GM12878 (cell line): ENCODE results near the gene PSRC1. TPM values are rescaled to one million over a fixed set of nuclear protein-coding genes. Genes with fewer than 3 reads are reported as not detected.

Experiments used
- ATAC-seq: fragments of 200-7000 bp; cut with Tn5 transposase; 3 replicates; pipeline ENCODE4 v1.9.1; 2020; ENCODE audit warnings: mild to moderate bottlenecking, moderate library complexity
- BruUV-seq: library from RNA; stranded (reverse); fragments of 400-500 nt; replicated peaks from 2 replicates; lab custom pipeline; 2021; lab: Mats Ljungman, UMichigan
- CTCF ChIA-PET: fragments of 300-600 bp; sonication (Branson Sonifier 250); formaldehyde crosslinking; extraction: SDS; loops from one replicate; lab custom pipeline; 2021; ENCODE audit warnings: inconsistent platforms; lab: Yijun Ruan, JAX
- POLR2A ChIA-PET: fragments of 350-600 bp; formaldehyde crosslinking; extraction: SDS; loops from one replicate; lab custom pipeline; 2021; ENCODE audit warnings: inconsistent platforms; lab: Charles Lee
- RAD21 ChIA-PET: fragments of 300-600 bp; sonication (Branson Sonifier 250); formaldehyde crosslinking; loops from one replicate; lab custom pipeline; 2023; ENCODE audit warnings: antibody characterized with exemption; ENCODE audit not compliant: unreplicated experiment; lab: Charles Lee
- SMC1A ChIA-PET: fragments of 300-600 bp; sonication (Branson Sonifier 250); formaldehyde crosslinking; loops from one replicate; lab custom pipeline; 2023; ENCODE audit not compliant: unreplicated experiment, uncharacterized antibody; lab: Charles Lee
- DNase-seq: peaks from one replicate; pipeline ENCODE4 v3.0.0-alpha.2; 2011; ENCODE audit warnings: low read depth, low spot score
- FAIRE-seq: peaks from 3 replicates; lab custom pipeline; 2011; peaks lifted over from hg19 to GRCh38; lab: Jason Lieb, UNC
- H2AFZ ChIP-seq: 2 replicates; pipeline ENCODE4 v1.6.0; 2011; ENCODE audit warnings: low read depth, low read length, control low read depth; ENCODE audit not compliant: control insufficient read depth
- H3K27ac ChIP-seq: 2 replicates; pipeline ENCODE4 v1.5.1; 2011; ENCODE audit warnings: control low read depth; ENCODE audit not compliant: control insufficient read depth, insufficient read depth
- H3K27me3 ChIP-seq, 2 experiments: replicated peaks in 1 of 2; 2 replicates each; pipeline versions ENCODE4 v1.6.0 to v1.6.1; 2011; ENCODE audit warnings: low read length in 1 of 2; ENCODE audit not compliant: control insufficient read depth in 2 of 2, insufficient read depth in 2 of 2
- H3K36me3 ChIP-seq, 2 experiments: 2 replicates each; pipeline ENCODE4 v1.5.1; 2011; ENCODE audit warnings: low read length in 1 of 2; ENCODE audit not compliant: control insufficient read depth in 2 of 2, insufficient read depth in 2 of 2
- H3K4me1 ChIP-seq: 2 replicates; pipeline ENCODE4 v1.6.1; 2011; ENCODE audit warnings: mild to moderate bottlenecking, low read length, moderate library complexity, mixed read lengths; ENCODE audit not compliant: control insufficient read depth, insufficient read depth
- H3K4me2 ChIP-seq: 2 replicates; pipeline ENCODE4 v1.6.0; 2011; ENCODE audit warnings: control low read depth; ENCODE audit not compliant: control insufficient read depth, insufficient read depth
- H3K4me3 ChIP-seq: fragments of 200-600 bp; sonication (generic); 2 replicates; pipeline ENCODE4 v1.5.1; 2016
- H3K79me2 ChIP-seq: 2 replicates; pipeline ENCODE4 v1.6.0; 2011; ENCODE audit warnings: low read length; ENCODE audit not compliant: control insufficient read depth, insufficient read depth
- H3K9ac ChIP-seq: 2 replicates; pipeline ENCODE4 v1.8.0; 2011; ENCODE audit warnings: low read length, control low read depth, mixed read lengths; ENCODE audit not compliant: control insufficient read depth, insufficient read depth
- H3K9me3 ChIP-seq: replicated peaks from 3 replicates; pipeline ENCODE4 v1.5.1; 2011; ENCODE audit warnings: mild to moderate bottlenecking, low read length; ENCODE audit not compliant: control insufficient read depth, insufficient read depth
- H4K20me1 ChIP-seq: 2 replicates; pipeline ENCODE4 v1.6.0; 2011; ENCODE audit not compliant: control insufficient read depth, insufficient read depth
- BMI1 ChIP-seq: fragments of 450-650 bp; IDR thresholded peaks from 2 replicates; pipeline ENCODE4 v1.6.1; 2016; ENCODE audit warnings: mild to moderate bottlenecking, moderate library complexity, borderline replicate concordance
- CHD1 ChIP-seq: IDR thresholded peaks from 2 replicates; pipeline ENCODE4 v1.6.1; 2012; ENCODE audit warnings: low read depth, low read length, improper control_type of control experiment
- CREM ChIP-seq: IDR thresholded peaks from 2 replicates; pipeline ENCODE4 v1.6.1; 2014; ENCODE audit warnings: antibody characterized with exemption, low read depth
- FOXM1 ChIP-seq: IDR thresholded peaks from 2 replicates; pipeline ENCODE4 v1.6.1; 2012; ENCODE audit warnings: low read depth, mild to moderate bottlenecking, inconsistent platforms, low read length, moderate library complexity
- IKZF1 ChIP-seq: fragments of 450-650 bp; conservative IDR thresholded peaks from 2 replicates; pipeline ENCODE4 v1.6.1; 2017; ENCODE audit warnings: antibody characterized with exemption, mild to moderate bottlenecking
- NFYB ChIP-seq: IDR thresholded peaks from 2 replicates; pipeline ENCODE4 v1.6.1; 2011; ENCODE audit warnings: low read depth, mild to moderate bottlenecking, low read length, improper control_type of control experiment, moderate library complexity; ENCODE audit not compliant: insufficient read depth
- NR2C1 ChIP-seq: fragments of 450-650 bp; IDR thresholded peaks from 2 replicates; pipeline ENCODE4 v1.6.1; 2017; ENCODE audit warnings: antibody characterized with exemption, mild to moderate bottlenecking, moderate library complexity
- NR2F1 ChIP-seq: fragments of 450-650 bp; conservative IDR thresholded peaks from 2 replicates; pipeline ENCODE4 v1.6.1; 2017; ENCODE audit warnings: mild to moderate bottlenecking
- POLR2A ChIP-seq: IDR thresholded peaks from 2 replicates; pipeline ENCODE4 v1.6.1; 2011; ENCODE audit warnings: low read depth, mild to moderate bottlenecking, low read length
- RAD51 ChIP-seq: fragments of 450-650 bp; IDR thresholded peaks from 2 replicates; pipeline ENCODE4 v1.6.1; 2016; ENCODE audit warnings: moderate library complexity, mild to moderate bottlenecking, inconsistent platforms
- SMAD5 ChIP-seq: IDR thresholded peaks from 2 replicates; pipeline ENCODE4 v1.6.1; 2016; ENCODE audit warnings: antibody characterized with exemption, low read depth
- SRF ChIP-seq, 2 experiments: IDR thresholded peaks; 2 replicates each; pipeline ENCODE4 v1.6.1; 2011; ENCODE audit warnings: low read depth in 2 of 2, low read length in 2 of 2, mild to moderate bottlenecking in 1 of 2, moderate library complexity in 1 of 2
- STAT3 ChIP-seq: IDR thresholded peaks from 2 replicates; pipeline ENCODE4 v1.6.1; 2011; ENCODE audit warnings: low read depth, low read length, improper control_type of control experiment
- ZNF274 ChIP-seq: IDR thresholded peaks from one replicate; pipeline ENCODE4 v1.8.0; 2011; ENCODE audit not compliant: insufficient read length, insufficient read depth
- ZNF622 ChIP-seq: fragments of 450-650 bp; IDR thresholded peaks from 2 replicates; pipeline ENCODE4 v1.6.1; 2017; ENCODE audit warnings: mild to moderate bottlenecking, inconsistent platforms
- WGBS: methylation state at CpG from one replicate; pipeline ENCODE4 v1.1.6; 2016; ENCODE audit warnings: low lambda C conversion rate; ENCODE audit not compliant: insufficient replicate concordance, insufficient coverage; ENCODE audit errors: missing lambda C conversion rate; 5-methylcytosine and 5-hydroxymethylcytosine counted together
- in situ Hi-C: fragments of 300-500 bp; cut with MboI; formaldehyde crosslinking; loops from 9 replicates; pipeline ENCODE4 v1.14.3; 2018; ENCODE audit warnings: mixed read lengths
- intact Hi-C: fragments of 100-400 bp; cut with micrococcal nuclease; formaldehyde crosslinking; loops from one replicate; pipeline ENCODE4 v1.14.2; 2022; ENCODE audit not compliant: unreplicated experiment
- polyA plus RNA-seq, 11 experiments: library from polyadenylated mRNA; depleted of rRNA in 4 of 11; unstranded in 6 of 11; stranded (reverse) in 5 of 11; fragments of >200 nt; fragmentation: Nextera tagmentation in 4 of 11; fragmentation: Illumina TruSeq in 1 of 11; extraction: Ambion mirVana in 4 of 11; extraction: Trizol in 1 of 11; gene quantifications; 1 replicate in 1 of 11; 2 replicates in 10 of 11; pipeline versions ENCODE4 v1.2.1 to v1.2.3, GENCODE V29; 2011 to 2016; ENCODE audit warnings: inconsistent platforms in 2 of 11, missing spikeins in 2 of 11, low read depth in 1 of 11
- total RNA-seq, 4 experiments: library from RNA; depleted of rRNA in 3 of 4; stranded (reverse); fragments of >200 nt in 3 of 4; fragmentation: Illumina TruSeq in 1 of 4; extraction: Trizol in 1 of 4; gene quantifications; 2 replicates each; pipeline versions ENCODE4 v1.2.1 to v1.2.3, GENCODE V29; 2013 to 2021
- TF ChIP-seq, protein P1 (sequence below): fragments of 450-650 bp; IDR thresholded peaks from 2 replicates; pipeline ENCODE4 v1.6.1; 2017; ENCODE audit warnings: mild to moderate bottlenecking, low read depth, inconsistent platforms; ENCODE audit not compliant: poor library complexity, severe bottlenecking
- TF ChIP-seq, protein P2 (sequence below): fragments of 450-650 bp; formaldehyde crosslinking; IDR thresholded peaks from 2 replicates; pipeline ENCODE4 v1.4.0; 2022; ENCODE audit warnings: mild to moderate bottlenecking, moderate library complexity
- TF ChIP-seq, protein P3 (sequence below): IDR thresholded peaks from 2 replicates; pipeline ENCODE4 v1.6.1; 2012; ENCODE audit warnings: low read length, inconsistent platforms

PSRC1 gene
- total and polyA plus RNA-seq, 10 of the 15 experiments (the other 5 are each of a cell fraction or from before 2014, with no cell fraction given): 1.2 to 11.8 (median 4.9) TPM

DNA sequence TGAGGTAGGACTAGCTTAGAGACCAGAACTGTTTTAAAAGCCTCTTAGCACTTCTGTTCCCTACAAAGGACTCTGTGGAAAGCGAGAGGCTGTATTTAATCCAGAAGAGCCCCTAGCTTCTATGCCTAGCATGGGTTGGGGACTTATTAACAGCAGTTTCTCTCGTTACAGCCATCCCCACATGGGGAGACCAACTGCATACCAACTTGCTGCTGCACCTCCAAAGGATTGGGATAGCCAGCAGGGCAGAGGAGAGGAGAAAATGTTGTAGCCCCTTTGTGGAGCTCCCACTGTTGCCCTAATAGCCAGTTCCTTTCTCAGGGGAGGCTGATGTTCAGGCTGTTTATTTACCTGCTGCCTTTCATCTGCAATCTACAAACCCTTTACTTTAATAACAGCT, 44.6 kb downstream of the PSRC1 start (continued):
- TF ChIP-seq SRF (IDR thresholded peaks at IDR 0.05; ENCODE audit: low read depth in 2 of 2, low read length in 2 of 2) (no peak), STAT3 (no peak), ZNF622 (no peak), NR2F1 (no peak), IKZF1 (no peak)
- TF ChIP-seq, protein P1, sequence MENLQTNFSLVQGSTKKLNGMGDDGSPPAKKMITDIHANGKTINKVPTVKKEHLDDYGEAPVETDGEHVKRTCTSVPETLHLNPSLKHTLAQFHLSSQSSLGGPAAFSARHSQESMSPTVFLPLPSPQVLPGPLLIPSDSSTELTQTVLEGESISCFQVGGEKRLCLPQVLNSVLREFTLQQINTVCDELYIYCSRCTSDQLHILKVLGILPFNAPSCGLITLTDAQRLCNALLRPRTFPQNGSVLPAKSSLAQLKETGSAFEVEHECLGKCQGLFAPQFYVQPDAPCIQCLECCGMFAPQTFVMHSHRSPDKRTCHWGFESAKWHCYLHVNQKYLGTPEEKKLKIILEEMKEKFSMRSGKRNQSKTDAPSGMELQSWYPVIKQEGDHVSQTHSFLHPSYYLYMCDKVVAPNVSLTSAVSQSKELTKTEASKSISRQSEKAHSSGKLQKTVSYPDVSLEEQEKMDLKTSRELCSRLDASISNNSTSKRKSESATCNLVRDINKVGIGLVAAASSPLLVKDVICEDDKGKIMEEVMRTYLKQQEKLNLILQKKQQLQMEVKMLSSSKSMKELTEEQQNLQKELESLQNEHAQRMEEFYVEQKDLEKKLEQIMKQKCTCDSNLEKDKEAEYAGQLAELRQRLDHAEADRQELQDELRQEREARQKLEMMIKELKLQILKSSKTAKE: no peak
- TF ChIP-seq, all 136 proteins: peak for 0

DNA sequence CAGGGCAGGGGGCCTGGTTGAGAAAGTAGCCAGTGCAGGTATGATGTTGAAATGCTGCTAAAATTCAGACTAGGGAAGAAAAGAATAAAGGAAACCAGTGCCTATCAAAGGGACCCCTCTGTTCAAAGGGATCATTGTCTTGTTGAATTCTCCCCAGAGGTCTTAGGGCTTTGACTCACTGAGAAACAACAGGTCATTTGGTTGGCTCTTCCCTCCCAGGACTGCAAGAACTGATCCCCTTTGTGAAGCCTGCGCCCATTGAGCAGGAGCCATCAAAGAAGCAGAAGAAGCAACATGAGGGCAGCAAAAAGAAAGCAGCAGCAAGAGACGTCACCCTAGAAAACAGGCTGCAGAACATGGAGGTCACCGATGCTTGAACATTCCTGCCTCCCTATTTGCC, 45.4 kb downstream of the PSRC1 start:
- no peak overlapping the region for H3K4me3 ChIP-seq
- in situ Hi-C loops (no loop called here), intact Hi-C loops (no loop called here)
- WGBS: 100% methylated on average over 3 of the region's 3 CpGs
- DNase-seq (no peak), ATAC-seq (no peak), FAIRE-seq (no peak)
- no peaks in the 10 kb centered on the region for H3K79me2 ChIP-seq
- no peaks in the 10 kb centered on the region for H3K27me3 ChIP-seq
- no peaks in the 10 kb centered on the region for H4K20me1 ChIP-seq
- no peaks in the 10 kb centered on the region for H3K4me1 ChIP-seq
- TF ChIP-seq FOXM1 (no peak), NFYB (no peak), STAT3 (no peak), CREM (no peak), SMAD5 (no peak), NR2C1 (no peak), RAD51 (no peak), BMI1 (no peak), POLR2A (no peak), ZNF274 (no peak), CHD1 (no peak)
- TF ChIP-seq, protein P2, sequence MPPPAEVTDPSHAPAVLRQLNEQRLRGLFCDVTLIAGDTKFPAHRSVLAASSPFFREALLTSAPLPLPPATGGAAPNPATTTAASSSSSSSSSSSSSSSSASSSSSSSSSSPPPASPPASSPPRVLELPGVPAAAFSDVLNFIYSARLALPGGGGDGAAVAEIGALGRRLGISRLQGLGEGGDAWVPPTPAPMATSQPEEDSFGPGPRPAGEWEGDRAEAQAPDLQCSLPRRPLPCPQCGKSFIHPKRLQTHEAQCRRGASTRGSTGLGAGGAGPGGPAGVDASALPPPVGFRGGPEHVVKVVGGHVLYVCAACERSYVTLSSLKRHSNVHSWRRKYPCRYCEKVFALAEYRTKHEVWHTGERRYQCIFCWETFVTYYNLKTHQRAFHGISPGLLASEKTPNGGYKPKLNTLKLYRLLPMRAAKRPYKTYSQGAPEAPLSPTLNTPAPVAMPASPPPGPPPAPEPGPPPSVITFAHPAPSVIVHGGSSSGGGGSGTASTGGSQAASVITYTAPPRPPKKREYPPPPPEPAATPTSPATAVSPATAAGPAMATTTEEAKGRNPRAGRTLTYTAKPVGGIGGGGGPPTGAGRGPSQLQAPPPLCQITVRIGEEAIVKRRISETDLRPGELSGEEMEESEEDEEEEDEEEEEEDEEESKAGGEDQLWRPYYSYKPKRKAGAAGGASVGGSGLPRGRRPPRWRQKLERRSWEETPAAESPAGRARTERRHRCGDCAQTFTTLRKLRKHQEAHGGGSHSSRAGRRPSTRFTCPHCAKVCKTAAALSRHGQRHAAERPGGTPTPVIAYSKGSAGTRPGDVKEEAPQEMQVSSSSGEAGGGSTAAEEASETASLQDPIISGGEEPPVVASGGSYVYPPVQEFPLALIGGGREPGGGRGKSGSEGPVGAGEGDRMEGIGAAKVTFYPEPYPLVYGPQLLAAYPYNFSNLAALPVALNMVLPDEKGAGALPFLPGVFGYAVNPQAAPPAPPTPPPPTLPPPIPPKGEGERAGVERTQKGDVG (CRISPR knock-in tag): no peak
- TF ChIP-seq, protein P3, sequence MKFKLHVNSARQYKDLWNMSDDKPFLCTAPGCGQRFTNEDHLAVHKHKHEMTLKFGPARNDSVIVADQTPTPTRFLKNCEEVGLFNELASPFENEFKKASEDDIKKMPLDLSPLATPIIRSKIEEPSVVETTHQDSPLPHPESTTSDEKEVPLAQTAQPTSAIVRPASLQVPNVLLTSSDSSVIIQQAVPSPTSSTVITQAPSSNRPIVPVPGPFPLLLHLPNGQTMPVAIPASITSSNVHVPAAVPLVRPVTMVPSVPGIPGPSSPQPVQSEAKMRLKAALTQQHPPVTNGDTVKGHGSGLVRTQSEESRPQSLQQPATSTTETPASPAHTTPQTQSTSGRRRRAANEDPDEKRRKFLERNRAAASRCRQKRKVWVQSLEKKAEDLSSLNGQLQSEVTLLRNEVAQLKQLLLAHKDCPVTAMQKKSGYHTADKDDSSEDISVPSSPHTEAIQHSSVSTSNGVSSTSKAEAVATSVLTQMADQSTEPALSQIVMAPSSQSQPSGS: no peak
- H3K9ac ChIP-seq: no peak overlapping the region
- SMC1A ChIA-PET: no interaction called here
- no peak overlapping the region for H2AFZ ChIP-seq
- POLR2A ChIA-PET: no interaction called here
- BruUV-seq: TSS peak; percentile 57
- RAD21 ChIA-PET: no interaction called here
- H3K36me3 ChIP-seq: peaks cover 18 to 37% of the 10 kb centered on the region in 2 experiments
- no peak overlapping the region for H3K27ac ChIP-seq
- no peak overlapping the region for H3K4me2 ChIP-seq
- H3K9me3 ChIP-seq: no peaks in the 10 kb centered on the region
- CTCF ChIA-PET: interaction anchor here (1.3 to 2.4 kb wide), 2 partner anchors 36 to 165 kb away, joined by 4 to 11 read pairs; no protein-coding TSS in a partner anchor
